HFF-Myc (cell line): ENCODE results near the gene GFER.

Experiments used
- DNase-seq: peaks from one replicate; pipeline ENCODE4 v3.0.0-alpha.2; 2011; ENCODE audit warnings: low read depth; ENCODE audit errors: extremely low read depth
- H3K4me3 ChIP-seq: replicated peaks from 2 replicates; pipeline ENCODE4 v1.5.1; 2011; ENCODE audit warnings: low read depth, mild to moderate bottlenecking, control low read depth, low read length
- TF ChIP-seq, protein P1 (sequence below): IDR thresholded peaks from 2 replicates; pipeline ENCODE4 v1.5.1; 2012; ENCODE audit warnings: mild to moderate bottlenecking, low read depth, low read length, control low read depth; ENCODE audit errors: missing control alignments

GFER gene

GRCh38 chr16:1978476-1979120, 5.4 kb upstream of the GFER start:
- DNase-seq, result no peak
- no peak overlapping the region for H3K4me3 ChIP-seq
- TF ChIP-seq, protein P1, sequence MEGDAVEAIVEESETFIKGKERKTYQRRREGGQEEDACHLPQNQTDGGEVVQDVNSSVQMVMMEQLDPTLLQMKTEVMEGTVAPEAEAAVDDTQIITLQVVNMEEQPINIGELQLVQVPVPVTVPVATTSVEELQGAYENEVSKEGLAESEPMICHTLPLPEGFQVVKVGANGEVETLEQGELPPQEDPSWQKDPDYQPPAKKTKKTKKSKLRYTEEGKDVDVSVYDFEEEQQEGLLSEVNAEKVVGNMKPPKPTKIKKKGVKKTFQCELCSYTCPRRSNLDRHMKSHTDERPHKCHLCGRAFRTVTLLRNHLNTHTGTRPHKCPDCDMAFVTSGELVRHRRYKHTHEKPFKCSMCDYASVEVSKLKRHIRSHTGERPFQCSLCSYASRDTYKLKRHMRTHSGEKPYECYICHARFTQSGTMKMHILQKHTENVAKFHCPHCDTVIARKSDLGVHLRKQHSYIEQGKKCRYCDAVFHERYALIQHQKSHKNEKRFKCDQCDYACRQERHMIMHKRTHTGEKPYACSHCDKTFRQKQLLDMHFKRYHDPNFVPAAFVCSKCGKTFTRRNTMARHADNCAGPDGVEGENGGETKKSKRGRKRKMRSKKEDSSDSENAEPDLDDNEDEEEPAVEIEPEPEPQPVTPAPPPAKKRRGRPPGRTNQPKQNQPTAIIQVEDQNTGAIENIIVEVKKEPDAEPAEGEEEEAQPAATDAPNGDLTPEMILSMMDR, result no peak

DNA sequence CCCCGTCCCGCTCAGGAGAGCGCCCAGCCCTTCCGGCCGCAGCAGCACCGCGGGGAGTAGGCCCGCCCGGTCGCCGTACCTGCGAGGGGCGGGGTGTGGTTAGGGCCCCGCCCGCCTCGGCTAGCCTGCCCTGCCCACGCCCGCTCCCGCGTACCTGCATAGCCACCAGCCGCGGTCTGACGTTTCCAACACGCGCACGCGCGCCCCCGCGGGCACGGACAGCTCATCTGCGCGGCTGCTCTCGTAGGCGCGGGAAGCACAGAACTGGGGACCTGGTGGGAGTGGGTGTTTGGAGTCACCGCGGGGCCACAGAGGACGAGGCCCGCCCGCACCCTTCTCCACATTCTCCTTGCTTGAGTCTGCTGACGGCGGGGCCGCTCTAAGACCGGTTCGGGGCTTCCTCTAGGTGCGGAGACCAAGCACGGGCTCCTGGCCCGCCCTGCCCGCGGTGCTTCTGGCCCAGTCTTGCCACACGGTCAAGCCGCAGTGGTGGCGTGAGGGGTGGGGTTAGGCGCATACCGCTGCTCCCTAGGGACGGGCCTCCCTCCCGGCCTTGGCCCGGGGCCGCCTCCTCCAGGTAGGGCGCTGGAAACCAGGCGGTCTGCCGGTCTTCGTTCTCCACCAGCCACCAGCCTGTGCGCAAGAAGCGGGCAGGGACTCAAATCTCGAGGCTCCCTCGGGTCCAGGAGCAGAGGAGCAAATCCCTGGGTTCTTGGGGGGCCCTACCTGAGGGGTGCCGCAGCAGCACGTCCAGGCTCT, 4.5 kb upstream of the GFER start:
- TF ChIP-seq, protein P1, result no peak
- no peak for DNase-seq
- no peak overlapping the region for H3K4me3 ChIP-seq

GRCh38 chr16:1980030-1980769, 3.8 kb upstream of the GFER start:
- H3K4me3 ChIP-seq, result no peak overlapping the region
- no peak for DNase-seq
- TF ChIP-seq, protein P1, result no peak

DNA sequence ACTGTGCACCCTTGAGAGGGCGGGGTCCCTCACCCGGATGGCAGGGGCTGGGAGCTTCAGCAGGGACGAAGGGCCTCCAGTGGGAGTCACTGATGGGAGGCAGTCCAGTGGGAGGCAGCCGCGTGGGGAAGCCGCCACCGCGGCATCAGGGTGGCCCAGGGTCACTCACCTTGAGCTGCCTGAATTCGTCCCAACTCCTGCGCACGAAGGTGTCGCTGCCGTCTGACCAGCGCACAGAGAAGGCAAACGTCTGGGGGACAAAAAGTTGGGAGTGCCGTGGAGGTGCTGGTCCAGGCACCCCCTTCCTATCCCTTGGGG, 3.3 kb upstream of the GFER start:
- no peak overlapping the region for H3K4me3 ChIP-seq
- TF ChIP-seq, protein P1, result no peak
- no peak for DNase-seq

DNA sequence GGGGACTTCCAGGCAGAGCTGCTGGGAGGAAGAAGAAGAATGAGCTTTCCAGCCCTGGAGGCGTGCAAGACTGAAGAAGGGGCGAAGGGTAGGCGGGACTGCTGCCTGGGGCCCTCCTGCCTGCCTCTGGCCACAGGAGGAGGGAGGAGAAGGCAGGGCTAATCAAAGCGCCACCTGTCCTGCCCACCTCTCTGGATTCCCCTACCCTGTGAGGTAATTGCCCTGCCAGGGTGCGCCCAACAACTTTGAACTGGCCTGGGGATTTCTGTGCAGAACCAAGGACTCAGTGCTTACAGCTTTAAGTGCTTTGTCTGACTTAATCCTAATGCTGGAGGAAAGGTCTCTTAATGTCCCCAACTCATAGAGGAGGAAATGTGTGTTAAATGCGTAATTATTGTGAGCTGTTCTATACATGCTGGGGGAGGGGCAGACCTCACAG, 2.6 kb upstream of the GFER start, which contains the start of gene NOXO1:
NOXO1 (minus strand) TSS at position 72 of the 439 bp plus-strand sequence. CDS start 290 bp downstream, outside the sequence.
- H3K4me3 ChIP-seq, result no peak within 1 kb of the TSS
- TF ChIP-seq, protein P1, result no peak
- DNase-seq, result no peak

GRCh38 chr16:1982013-1982433, 2.0 kb upstream of the GFER start:
- H3K4me3 ChIP-seq, result no peak overlapping the region
- TF ChIP-seq, protein P1, result no peak
- DNase-seq, result no peak
